ENCODE results near the gene ANKRD7.

GRCh38 chr7:118220583-118220982 is 3.9 kb upstream of the ANKRD7 start:
- TF ChIP-seq, protein P1, sequence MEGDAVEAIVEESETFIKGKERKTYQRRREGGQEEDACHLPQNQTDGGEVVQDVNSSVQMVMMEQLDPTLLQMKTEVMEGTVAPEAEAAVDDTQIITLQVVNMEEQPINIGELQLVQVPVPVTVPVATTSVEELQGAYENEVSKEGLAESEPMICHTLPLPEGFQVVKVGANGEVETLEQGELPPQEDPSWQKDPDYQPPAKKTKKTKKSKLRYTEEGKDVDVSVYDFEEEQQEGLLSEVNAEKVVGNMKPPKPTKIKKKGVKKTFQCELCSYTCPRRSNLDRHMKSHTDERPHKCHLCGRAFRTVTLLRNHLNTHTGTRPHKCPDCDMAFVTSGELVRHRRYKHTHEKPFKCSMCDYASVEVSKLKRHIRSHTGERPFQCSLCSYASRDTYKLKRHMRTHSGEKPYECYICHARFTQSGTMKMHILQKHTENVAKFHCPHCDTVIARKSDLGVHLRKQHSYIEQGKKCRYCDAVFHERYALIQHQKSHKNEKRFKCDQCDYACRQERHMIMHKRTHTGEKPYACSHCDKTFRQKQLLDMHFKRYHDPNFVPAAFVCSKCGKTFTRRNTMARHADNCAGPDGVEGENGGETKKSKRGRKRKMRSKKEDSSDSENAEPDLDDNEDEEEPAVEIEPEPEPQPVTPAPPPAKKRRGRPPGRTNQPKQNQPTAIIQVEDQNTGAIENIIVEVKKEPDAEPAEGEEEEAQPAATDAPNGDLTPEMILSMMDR (IDR thresholded peaks at IDR 0.05), result no peak
- TF ChIP-seq POLR2A (IDR thresholded peaks at IDR 0.05) (no peak), EP300 (IDR thresholded peaks at IDR 0.05) (no peak)
